ENCODE results near the gene KCNH2.

Gene KCNH2

GRCh38 chr7:150950496-150951180, 27.5 kb downstream of the KCNH2 start:
- DNase-seq (ENCODE audit: low read depth in 2 of 3, low spot score in 2 of 3) = no peak

DNA sequence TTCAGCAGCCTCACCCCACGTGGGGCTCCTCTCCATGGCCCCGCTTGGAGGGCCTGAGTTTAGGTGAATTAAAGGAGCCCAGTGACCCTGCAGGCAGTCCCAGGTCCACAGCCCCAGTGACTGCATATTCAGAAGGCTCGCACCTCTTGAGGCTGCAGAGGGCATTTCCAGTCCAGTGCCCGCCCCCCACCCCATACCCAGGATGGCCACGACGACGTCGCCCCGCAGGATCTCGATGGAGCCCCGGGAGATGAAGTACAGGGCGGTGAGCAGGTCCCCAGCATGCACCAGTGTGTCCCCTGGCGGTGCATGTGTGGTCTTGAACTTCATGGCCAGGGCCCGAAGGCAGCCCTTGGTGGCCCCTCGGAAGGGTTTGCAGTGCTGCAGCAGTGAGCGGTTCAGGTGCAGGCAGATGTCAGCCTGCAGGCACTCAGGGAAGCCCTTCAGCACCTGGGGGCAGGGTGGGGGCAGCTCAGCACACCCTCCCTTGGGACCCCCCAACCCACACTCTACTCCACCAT, 28.1 kb downstream of the KCNH2 start:
- no peak for DNase-seq (ENCODE audit: low read depth in 2 of 3, low spot score in 2 of 3)

DNA sequence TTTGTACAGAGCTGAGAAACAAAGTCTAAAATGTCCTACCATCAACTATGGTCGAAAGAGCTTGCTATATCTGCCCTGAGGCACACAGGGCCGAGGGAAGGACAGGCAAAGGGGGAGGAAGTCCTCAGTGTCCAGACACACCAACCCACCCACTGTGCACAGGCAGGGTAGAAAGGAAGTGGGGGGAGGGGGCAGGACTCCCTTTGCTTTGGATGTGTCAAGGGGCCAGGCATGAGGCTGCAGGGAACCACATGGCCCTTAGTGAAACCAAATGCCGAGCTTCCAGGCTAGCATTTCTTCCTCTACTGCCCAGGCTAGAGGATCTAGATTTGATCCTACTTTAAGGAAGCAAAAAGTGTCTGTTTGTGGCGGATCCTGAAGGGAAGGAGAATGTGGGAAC, 28.6 kb downstream of the KCNH2 start:
- no peak for DNase-seq (ENCODE audit: low read depth in 2 of 3, low spot score in 2 of 3)

GRCh38 chr7:150948791-150949251, 29.3 kb downstream of the KCNH2 start:
- DNase-seq (ENCODE audit: low read depth in 2 of 3, low spot score in 2 of 3) = no peak

GRCh38 chr7:150947761-150948651, 30.1 kb downstream of the KCNH2 start:
- DNase-seq (ENCODE audit: low read depth in 2 of 3, low spot score in 2 of 3) = no peak

- no peak for DNase-seq (ENCODE audit: low read depth in 2 of 3, low spot score in 2 of 3)
These were observed 30.8 kb downstream of the KCNH2 start for GRCh38 chr7:150947241-150947745.

DNA sequence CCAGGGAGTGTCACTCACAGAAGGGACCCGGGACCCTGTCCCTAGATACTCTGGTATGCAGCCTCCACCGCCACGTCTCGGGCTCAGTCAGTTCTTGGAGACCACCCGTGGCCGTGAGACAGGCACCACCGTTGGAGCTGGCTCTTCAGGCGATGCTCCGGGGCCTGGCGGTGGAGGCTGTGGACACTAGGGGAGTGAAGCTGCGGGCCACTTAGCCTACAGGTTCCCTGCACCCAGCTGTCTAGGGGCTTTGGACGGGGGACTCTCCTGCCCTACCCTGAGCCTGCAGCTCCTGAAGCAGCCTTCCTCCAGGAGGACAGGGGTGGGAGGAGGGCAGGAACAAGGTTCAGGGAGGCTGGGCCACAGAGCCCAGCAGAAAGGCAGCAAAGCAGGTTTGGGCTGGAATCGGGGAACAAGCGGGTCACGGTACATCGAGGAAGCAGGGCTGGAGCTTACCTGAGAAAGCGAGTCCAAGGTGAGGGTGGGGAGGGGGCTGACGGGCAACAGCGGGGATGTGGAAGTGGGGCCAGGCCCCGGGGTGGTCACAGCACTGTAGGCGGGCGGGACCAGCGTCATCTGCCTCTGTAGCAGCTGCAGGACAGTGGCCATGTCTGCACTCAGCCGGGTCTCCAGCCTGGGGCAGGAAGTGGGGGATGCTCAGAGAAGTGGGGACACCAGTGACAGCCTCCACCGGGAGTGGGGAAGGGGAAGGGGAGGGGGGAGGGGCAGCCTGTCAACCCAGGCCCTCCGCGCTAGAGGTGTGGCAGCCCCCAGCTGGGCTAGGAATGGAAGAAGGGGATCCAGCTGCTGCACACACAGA, 31.5 kb downstream of the KCNH2 start:
- no peak for DNase-seq (ENCODE audit: low read depth in 2 of 3, low spot score in 2 of 3)

DNA sequence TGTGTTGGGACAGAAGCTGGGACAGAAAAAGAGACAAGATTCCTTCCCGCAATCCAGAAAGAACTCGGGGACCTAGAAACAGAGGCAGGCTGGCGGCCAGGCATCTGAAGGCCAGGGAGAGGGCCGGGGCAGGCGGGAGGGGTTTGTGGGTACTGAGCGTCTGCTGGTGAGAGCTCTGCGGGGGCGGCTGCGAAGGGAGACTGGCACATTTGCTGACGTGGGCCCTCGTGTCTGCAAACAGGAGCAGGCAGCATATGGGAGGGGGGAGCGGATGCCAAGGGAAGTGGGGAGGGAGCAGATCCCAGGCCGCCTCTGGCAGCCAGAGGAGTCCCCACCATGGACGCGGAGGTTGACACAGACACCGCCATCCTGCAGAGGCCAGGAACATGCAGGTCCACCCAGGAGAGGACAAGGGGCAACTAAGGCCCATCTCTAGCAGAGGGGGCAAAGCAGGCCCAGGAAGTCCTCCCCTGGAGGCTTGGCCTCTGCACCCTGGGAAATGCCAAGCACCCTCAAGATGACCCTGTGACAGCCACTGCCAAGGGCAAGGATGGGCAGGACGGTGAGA, 32.2 kb downstream of the KCNH2 start:
- no peak for DNase-seq (ENCODE audit: low read depth in 2 of 3, low spot score in 2 of 3)

- no peak for DNase-seq (ENCODE audit: low read depth in 2 of 3, low spot score in 2 of 3)
These were observed 32.8 kb downstream of the KCNH2 start for GRCh38 chr7:150945171-150945852.

GRCh38 chr7:150944066-150945042, 33.8 kb downstream of the KCNH2 start:
- no peak for DNase-seq (ENCODE audit: low read depth in 2 of 3, low spot score in 2 of 3)

- no peak for DNase-seq (ENCODE audit: low read depth in 2 of 3, low spot score in 2 of 3)
These were observed 34.7 kb downstream of the KCNH2 start for GRCh38 chr7:150943453-150943814.

GRCh38 chr7:150942591-150943452, 35.3 kb downstream of the KCNH2 start:
- DNase-seq (ENCODE audit: low read depth in 2 of 3, low spot score in 2 of 3) = no peak

DNA sequence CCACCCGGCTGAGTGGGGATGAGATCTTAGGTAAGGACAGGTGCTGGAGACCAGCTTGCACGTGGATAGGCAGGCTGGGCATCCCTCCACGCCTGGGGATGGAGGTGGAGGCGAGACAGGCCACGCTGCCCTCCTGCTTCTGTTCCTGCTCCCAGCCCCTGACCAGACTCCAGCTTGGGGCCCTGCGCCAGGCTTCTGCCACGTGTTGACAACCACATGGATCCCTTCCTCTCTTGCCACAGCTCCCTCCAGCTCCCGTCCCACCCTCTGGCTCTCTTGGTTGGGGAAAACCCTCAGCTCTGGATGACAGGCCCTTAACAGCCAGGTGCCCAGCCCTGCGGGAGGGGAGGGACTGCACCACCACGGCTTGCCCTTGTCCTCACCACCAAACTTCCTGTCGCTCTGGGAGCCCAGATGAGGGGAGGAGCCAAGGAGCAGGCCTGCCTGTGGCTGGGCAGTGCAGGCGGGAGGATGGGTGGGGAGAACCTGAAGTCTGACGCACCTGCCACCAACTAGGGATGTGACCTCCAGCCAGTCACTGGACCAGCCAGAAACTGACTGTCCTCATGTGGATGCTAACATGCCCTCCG, 36.0 kb downstream of the KCNH2 start:
- no peak for DNase-seq (ENCODE audit: low read depth in 2 of 3, low spot score in 2 of 3)

DNA sequence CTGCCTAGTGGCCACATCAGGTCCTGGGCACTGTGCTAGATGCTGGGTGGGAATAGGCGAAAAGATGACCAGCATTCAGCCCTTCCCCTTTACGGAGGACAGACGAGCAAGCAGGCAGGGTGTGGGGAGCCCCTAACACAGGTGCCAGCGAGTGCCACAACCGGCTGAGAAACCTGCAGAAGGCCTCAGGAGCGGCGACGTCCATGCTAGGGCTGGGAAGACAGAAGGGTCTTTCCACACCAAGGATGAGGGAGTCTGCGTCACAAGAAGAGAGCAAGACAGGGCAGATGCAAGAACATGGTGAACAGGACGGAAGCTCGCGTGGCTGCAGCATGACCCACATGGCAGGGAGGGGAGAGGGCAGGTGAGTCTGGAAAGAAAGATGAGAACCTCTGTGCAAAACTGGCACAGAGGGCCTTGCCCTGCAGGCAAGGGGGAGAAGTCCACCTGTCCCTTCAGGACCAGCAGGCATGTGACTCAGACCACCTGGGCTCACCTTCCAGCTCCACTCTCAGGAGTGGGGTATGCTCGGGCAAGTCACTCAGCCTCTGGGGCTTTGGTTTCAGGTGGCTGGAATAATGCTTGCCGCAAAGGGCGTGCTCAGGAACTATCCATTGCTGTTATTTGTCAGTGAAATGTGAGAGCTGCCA, 36.6 kb downstream of the KCNH2 start:
- no peak for DNase-seq (ENCODE audit: low read depth in 2 of 3, low spot score in 2 of 3)

GRCh38 chr7:150940431-150941102, 37.6 kb downstream of the KCNH2 start:
- no peak for DNase-seq (ENCODE audit: low read depth in 2 of 3, low spot score in 2 of 3)

- DNase-seq (ENCODE audit: low read depth in 2 of 3, low spot score in 2 of 3) = no peak
These were observed 38.7 kb downstream of the KCNH2 start for GRCh38 chr7:150939466-150939865.

DNA sequence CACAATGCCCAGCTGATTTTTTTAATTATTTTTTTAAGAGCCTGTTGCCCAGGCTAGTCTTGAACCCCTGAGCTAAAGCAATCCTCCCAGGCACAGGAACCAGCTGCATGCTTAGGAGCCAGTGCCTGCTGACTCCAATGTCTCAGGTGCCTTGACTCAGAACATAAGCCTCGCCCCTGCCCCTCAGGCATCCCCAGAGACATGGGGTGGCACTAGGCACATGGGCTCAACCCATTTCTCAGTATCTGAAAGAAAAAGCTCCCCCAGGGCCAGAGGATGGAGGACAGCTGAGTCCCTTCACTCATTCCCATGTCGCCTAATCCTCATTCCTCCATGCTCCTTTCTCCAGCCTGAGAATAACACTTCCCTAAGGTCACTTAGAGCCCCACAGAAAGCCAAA, 39.1 kb downstream of the KCNH2 start:
- DNase-seq (ENCODE audit: low read depth in 2 of 3, low spot score in 2 of 3) = no peak

Measured in activated CD8-positive, alpha-beta memory T cell treated with anti-CD3 and anti-CD28 coated beads for 48 hours (primary cell).